H9 (cell line): Measurements from ENCODE around the gene OSBP2. TPM values are rescaled to one million over a fixed set of nuclear protein-coding genes. Genes with fewer than 3 reads are reported as not detected.

Source experiments
- DNase-seq: peaks from one replicate; pipeline ENCODE4 v3.0.0-alpha.2; 2017
- H2AFZ ChIP-seq: one replicate; pipeline ENCODE4 v1.6.1; 2013; ENCODE audit warnings: mild to moderate bottlenecking, low read length, control low read depth, moderate library complexity
- H2AK5ac ChIP-seq: 2 replicates; pipeline ENCODE4 v1.6.1; 2013; ENCODE audit warnings: low read length, control low read depth, mixed read lengths; ENCODE audit not compliant: insufficient read length
- H2BK120ac ChIP-seq: one replicate; pipeline ENCODE4 v1.6.1; 2013; ENCODE audit warnings: low read depth, mild to moderate bottlenecking, low read length, control low read depth, inconsistent platforms; ENCODE audit not compliant: poor library complexity, severe bottlenecking
- H2BK12ac ChIP-seq: 2 replicates; pipeline ENCODE4 v1.6.1; 2013; ENCODE audit warnings: low read length, control low read depth, mixed read lengths, low read depth; ENCODE audit not compliant: insufficient read length
- H2BK15ac ChIP-seq: 2 replicates; pipeline ENCODE4 v1.6.1; 2013; ENCODE audit warnings: low read depth, low read length, control low read depth
- H2BK20ac ChIP-seq: one replicate; pipeline ENCODE4 v1.6.1; 2013; ENCODE audit warnings: low read depth, mild to moderate bottlenecking, low read length, control low read depth, inconsistent platforms; ENCODE audit not compliant: poor library complexity, severe bottlenecking
- H2BK5ac ChIP-seq: 2 replicates; pipeline ENCODE4 v1.6.1; 2013; ENCODE audit warnings: low read length, control low read depth, mixed read lengths; ENCODE audit not compliant: insufficient read length
- H3K14ac ChIP-seq: 2 replicates; pipeline ENCODE4 v1.6.1; 2013; ENCODE audit warnings: low read length, control low read depth; ENCODE audit not compliant: insufficient read depth
- H3K18ac ChIP-seq: 2 replicates; pipeline ENCODE4 v1.6.1; 2013; ENCODE audit warnings: low read depth, mild to moderate bottlenecking, mixed read lengths, low read length, control low read depth; ENCODE audit not compliant: insufficient read length
- H3K23ac ChIP-seq: 2 replicates; pipeline ENCODE4 v1.6.1; 2013; ENCODE audit warnings: low read length, control low read depth, mixed read lengths, low read depth; ENCODE audit not compliant: insufficient read length
- H3K23me2 ChIP-seq: 2 replicates; pipeline ENCODE4 v1.6.1; 2013; ENCODE audit warnings: low read depth, mild to moderate bottlenecking, mixed read lengths, low read length, control low read depth; ENCODE audit not compliant: insufficient read length, poor library complexity, severe bottlenecking
- H3K27ac ChIP-seq: 2 replicates; pipeline ENCODE4 v1.5.1; 2013; ENCODE audit warnings: low read length, control low read depth, mixed read lengths, low read depth; ENCODE audit not compliant: insufficient read length
- H3K27me3 ChIP-seq: 2 replicates; pipeline ENCODE4 v1.6.1; 2013; ENCODE audit warnings: low read length, control low read depth, inconsistent platforms; ENCODE audit not compliant: insufficient read depth
- H3K4ac ChIP-seq: 2 replicates; pipeline ENCODE4 v1.6.1; 2013; ENCODE audit warnings: low read depth, mild to moderate bottlenecking, control low read depth, inconsistent platforms, low read length, moderate library complexity
- H3K4me1 ChIP-seq: 2 replicates; pipeline ENCODE4 v1.6.1; 2013; ENCODE audit warnings: low read length, control low read depth, inconsistent platforms; ENCODE audit not compliant: insufficient read depth
- H3K4me2 ChIP-seq: 2 replicates; pipeline ENCODE4 v1.6.1; 2013; ENCODE audit warnings: low read length, control low read depth, mixed read lengths; ENCODE audit not compliant: insufficient read length, insufficient read depth
- H3K56ac ChIP-seq: 2 replicates; pipeline ENCODE4 v1.6.1; 2013; ENCODE audit warnings: low read depth, mild to moderate bottlenecking, mixed read lengths, low read length, control low read depth; ENCODE audit not compliant: insufficient read length
- H3K79me1 ChIP-seq: 2 replicates; pipeline ENCODE4 v1.6.1; 2013; ENCODE audit warnings: low read depth, mild to moderate bottlenecking, moderate library complexity, low read length, control low read depth, inconsistent platforms; ENCODE audit not compliant: insufficient read depth, poor library complexity, severe bottlenecking
- H3K79me2 ChIP-seq: 2 replicates; pipeline ENCODE4 v1.6.1; 2013; ENCODE audit warnings: low read length, control low read depth, inconsistent platforms; ENCODE audit not compliant: insufficient read depth
- H3K9ac ChIP-seq: 2 replicates; pipeline ENCODE4 v1.6.1; 2013; ENCODE audit warnings: low read length, control low read depth, mixed read lengths; ENCODE audit not compliant: insufficient read length; ENCODE audit errors: extremely low read depth
- H3K9me3 ChIP-seq: one replicate; pipeline ENCODE4 v1.6.1; 2013; ENCODE audit warnings: low read depth, low read length, inconsistent platforms; ENCODE audit not compliant: control insufficient read depth
- H3T11ph ChIP-seq: one replicate; pipeline ENCODE4 v1.6.1; 2013; ENCODE audit warnings: mild to moderate bottlenecking, low read length, control low read depth, inconsistent platforms
- H4K20me1 ChIP-seq: one replicate; pipeline ENCODE4 v1.6.1; 2013; ENCODE audit not compliant: control insufficient read depth, insufficient read length, insufficient read depth
- H4K5ac ChIP-seq: 2 replicates; pipeline ENCODE4 v1.6.1; 2013; ENCODE audit warnings: low read depth, mild to moderate bottlenecking, mixed read lengths, low read length, control low read depth; ENCODE audit not compliant: insufficient read length
- H4K8ac ChIP-seq: replicated peaks from 2 replicates; pipeline ENCODE4 v1.6.1; 2013; ENCODE audit warnings: low read length, control low read depth, mixed read lengths, low read depth; ENCODE audit not compliant: insufficient read length
- H4K91ac ChIP-seq: 2 replicates; pipeline ENCODE4 v1.6.1; 2013; ENCODE audit warnings: low read depth, mild to moderate bottlenecking, moderate library complexity, mixed read lengths, low read length, control low read depth; ENCODE audit not compliant: insufficient read length
- H3K27ac Mint-ChIP-seq, 3 experiments: 2 replicates in 2 of 3; 3 replicates in 1 of 3; pipeline ENCODE4 v1.8.0; 2020 to 2021; ENCODE audit warnings: mixed read lengths in 3 of 3, mild to moderate bottlenecking in 1 of 3, moderate library complexity in 1 of 3
- H3K27me3 Mint-ChIP-seq: 2 replicates; pipeline ENCODE4 v1.8.0; 2021; ENCODE audit warnings: low read depth, mild to moderate bottlenecking, moderate library complexity, mixed read lengths
- H3K36me3 Mint-ChIP-seq, 3 experiments: 2 replicates in 2 of 3; 3 replicates in 1 of 3; pipeline ENCODE4 v1.8.0; 2020 to 2021; ENCODE audit warnings: low read depth in 3 of 3, mixed read lengths in 3 of 3; ENCODE audit not compliant: insufficient read depth in 1 of 3
- H3K4me1 Mint-ChIP-seq, 2 experiments: 2 replicates each; pipeline ENCODE4 v1.8.0; 2020; ENCODE audit warnings: mixed read lengths in 2 of 2
- H3K4me3 Mint-ChIP-seq, 2 experiments: 2 replicates in 1 of 2; 3 replicates in 1 of 2; pipeline ENCODE4 v1.8.0; 2020 to 2021; ENCODE audit warnings: mild to moderate bottlenecking in 2 of 2, mixed read lengths in 2 of 2, moderate library complexity in 1 of 2
- H3K9me3 Mint-ChIP-seq, 2 experiments: 2 replicates in 1 of 2; 3 replicates in 1 of 2; pipeline ENCODE4 v1.8.0; 2020; ENCODE audit warnings: mild to moderate bottlenecking in 2 of 2, mixed read lengths in 2 of 2, moderate library complexity in 1 of 2
- WGBS: extraction: QIAGEN DNeasy Blood & Tissue Kit; methylation state at CpG from one replicate; pipeline ENCODE4 v1.1.7; 2013; ENCODE audit warnings: missing lambda C conversion rate, low lambda C conversion rate, mixed read lengths; ENCODE audit not compliant: insufficient read length; ENCODE audit errors: extremely low coverage; 5-methylcytosine and 5-hydroxymethylcytosine counted together
- total RNA-seq: library from RNA; stranded (reverse); gene quantifications from 2 replicates; pipeline ENCODE4 v1.2.1, GENCODE V29; 2021
- TF ChIP-seq, protein P1 (sequence below): fragments of 200-600 bp; sonication (generic); conservative IDR thresholded peaks from 3 replicates; pipeline ENCODE4 v1.8.0; 2021; ENCODE audit warnings: antibody characterized with exemption, mild to moderate bottlenecking

OSBP2 gene
- total RNA-seq, 1 experiment from 2014 or later, result 3.4 TPM

GRCh38 chr22:30880847-30881246 lies 186.2 kb downstream of the OSBP2 start:
- TF ChIP-seq, protein P1, sequence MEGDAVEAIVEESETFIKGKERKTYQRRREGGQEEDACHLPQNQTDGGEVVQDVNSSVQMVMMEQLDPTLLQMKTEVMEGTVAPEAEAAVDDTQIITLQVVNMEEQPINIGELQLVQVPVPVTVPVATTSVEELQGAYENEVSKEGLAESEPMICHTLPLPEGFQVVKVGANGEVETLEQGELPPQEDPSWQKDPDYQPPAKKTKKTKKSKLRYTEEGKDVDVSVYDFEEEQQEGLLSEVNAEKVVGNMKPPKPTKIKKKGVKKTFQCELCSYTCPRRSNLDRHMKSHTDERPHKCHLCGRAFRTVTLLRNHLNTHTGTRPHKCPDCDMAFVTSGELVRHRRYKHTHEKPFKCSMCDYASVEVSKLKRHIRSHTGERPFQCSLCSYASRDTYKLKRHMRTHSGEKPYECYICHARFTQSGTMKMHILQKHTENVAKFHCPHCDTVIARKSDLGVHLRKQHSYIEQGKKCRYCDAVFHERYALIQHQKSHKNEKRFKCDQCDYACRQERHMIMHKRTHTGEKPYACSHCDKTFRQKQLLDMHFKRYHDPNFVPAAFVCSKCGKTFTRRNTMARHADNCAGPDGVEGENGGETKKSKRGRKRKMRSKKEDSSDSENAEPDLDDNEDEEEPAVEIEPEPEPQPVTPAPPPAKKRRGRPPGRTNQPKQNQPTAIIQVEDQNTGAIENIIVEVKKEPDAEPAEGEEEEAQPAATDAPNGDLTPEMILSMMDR, result no peak

More at GRCh38 chr22:30880847-30881246, 186.2 kb downstream of the OSBP2 start:
- no peaks in the 10 kb centered on the region for H3K9me3 Mint-ChIP-seq
- no peak overlapping the region for H2BK15ac ChIP-seq
- H3K56ac ChIP-seq, result no peak overlapping the region
- H2BK120ac ChIP-seq, result no peak overlapping the region
- H2BK5ac ChIP-seq, result no peak overlapping the region
- H3K4me2 ChIP-seq, result no peak overlapping the region
- H2AK5ac ChIP-seq, result no peak overlapping the region
- no peaks in the 10 kb centered on the region for H3K9me3 ChIP-seq
- no peak overlapping the region for H3K27ac Mint-ChIP-seq
- no peaks in the 10 kb centered on the region for H3K79me2 ChIP-seq
- no peak overlapping the region for H3T11ph ChIP-seq
- no peak overlapping the region for H3K9ac ChIP-seq
- H4K5ac ChIP-seq, result no peak overlapping the region
- H3K27me3 Mint-ChIP-seq, result no peaks in the 10 kb centered on the region; the same call in 1 of the 2 replicates
- no peak overlapping the region for H4K8ac ChIP-seq
- no peaks in the 10 kb centered on the region for H3K79me1 ChIP-seq
- no peak overlapping the region for H3K4me3 Mint-ChIP-seq
- no peak for DNase-seq
- WGBS, result no CpG with 5 or more reads among the region's 5 CpGs
- H3K27me3 ChIP-seq, result no peaks in the 10 kb centered on the region
- no peaks in the 10 kb centered on the region for H3K4me1 ChIP-seq
- H3K36me3 Mint-ChIP-seq, result no peaks in the 10 kb centered on the region
- no peak overlapping the region for H3K27ac ChIP-seq
- no peak overlapping the region for H2AFZ ChIP-seq
- peaks cover 17 to 25% of the 10 kb centered on the region in 2 experiments for H3K4me1 Mint-ChIP-seq
- no peak overlapping the region for H3K23ac ChIP-seq
- no peak overlapping the region for H2BK12ac ChIP-seq
- no peaks in the 10 kb centered on the region for H3K23me2 ChIP-seq
- H3K4ac ChIP-seq, result no peak overlapping the region
- no peak overlapping the region for H4K91ac ChIP-seq
- no peak overlapping the region for H3K18ac ChIP-seq
- no peak overlapping the region; the same call in 1 of the 2 replicates for H3K14ac ChIP-seq
- no peak overlapping the region for H2BK20ac ChIP-seq
- H4K20me1 ChIP-seq, result no peaks in the 10 kb centered on the region
